ENCODE results near the gene GLTPD2. TPM values are rescaled to one million over a fixed set of nuclear protein-coding genes. Genes with fewer than 3 reads are reported as not detected.

GLTPD2 gene
- total RNA-seq, 5 donors from 2014 or later (not counting 1 experiment from before 2014, with no cell fraction given): not detected

DNA sequence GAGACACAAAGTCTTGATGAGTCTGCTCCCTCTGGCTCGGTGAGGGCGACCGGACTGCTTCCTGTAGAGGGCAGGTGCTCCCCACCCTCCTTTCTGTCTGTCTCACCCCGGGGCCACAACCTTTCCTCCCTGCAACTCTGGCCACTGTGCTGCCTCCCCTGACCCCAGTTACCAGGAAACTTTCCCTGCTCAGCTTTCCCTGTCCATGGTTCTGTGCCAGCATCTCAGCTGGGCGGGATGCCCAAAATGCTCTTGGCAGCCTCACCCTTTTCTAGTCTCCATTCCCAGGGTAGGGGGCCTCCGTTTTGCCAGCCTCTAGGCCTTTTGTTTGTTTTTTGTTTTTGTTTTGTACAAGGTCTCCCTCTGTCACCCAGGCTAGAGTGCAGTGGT lies 19.6 kb downstream of the GLTPD2 start:
- Mint-ChIP-seq H3K4me1 (peaks cover 0 to 22% (median 12%) of the 10 kb centered on the region in 3 donors), H3K9me3 (no peaks in the 10 kb centered on the region), H3K27ac (peak overlapping the region in 1 of 2 donors; percentile 6), H3K27me3 (no peaks in the 10 kb centered on the region), H3K4me3 (peak overlapping the region; percentile 70 to 79 (median 73)), H3K36me3 (peaks cover 15% of the 10 kb centered on the region)
- POLR2A ChIA-PET: no interaction called here
- DNase-seq: no peak
- Histone ChIP-seq H3K36me3 (ENCODE audit: control insufficient read depth in 2 of 2, extremely low read depth in 1 of 2, insufficient read depth in 1 of 2, low read length in 1 of 2) (peaks cover 0 to 13% of the 10 kb centered on the region in 2 donors), H3K27me3 (replicated peaks in 1 of 2; ENCODE audit: control insufficient read depth in 2 of 2, extremely low read depth in 1 of 2, insufficient read depth in 2 of 2, low read length in 1 of 2) (no peaks in the 10 kb centered on the region), H3K27ac (ENCODE audit: low read length) (no peak overlapping the region), H3K9me3 (no peaks in the 10 kb centered on the region), H3K4me1 (ENCODE audit: control insufficient read depth in 1 of 2, extremely low read depth in 1 of 2, insufficient read depth in 2 of 2, low read length in 2 of 2) (peaks cover 3 to 17% of the 10 kb centered on the region in 2 experiments), H3K4me3 (ENCODE audit: control insufficient read depth in 1 of 2, extremely low read depth in 1 of 2, low read length in 1 of 2) (no peak overlapping the region)
- 78% methylated on average over 4 of the region's 6 CpGs for WGBS (ENCODE audit: insufficient coverage)
- CTCF ChIA-PET: interaction anchor here in 1 of 2 donors (0.6 to 1.0 kb wide), 3 partner anchors 18 to 962 kb away, joined by 3 to 4 read pairs (median 4); partner anchors contain the start of genes ARRB2 and NCBP3
- ATAC-seq (replicated peaks in 1 of 4): no peak

DNA sequence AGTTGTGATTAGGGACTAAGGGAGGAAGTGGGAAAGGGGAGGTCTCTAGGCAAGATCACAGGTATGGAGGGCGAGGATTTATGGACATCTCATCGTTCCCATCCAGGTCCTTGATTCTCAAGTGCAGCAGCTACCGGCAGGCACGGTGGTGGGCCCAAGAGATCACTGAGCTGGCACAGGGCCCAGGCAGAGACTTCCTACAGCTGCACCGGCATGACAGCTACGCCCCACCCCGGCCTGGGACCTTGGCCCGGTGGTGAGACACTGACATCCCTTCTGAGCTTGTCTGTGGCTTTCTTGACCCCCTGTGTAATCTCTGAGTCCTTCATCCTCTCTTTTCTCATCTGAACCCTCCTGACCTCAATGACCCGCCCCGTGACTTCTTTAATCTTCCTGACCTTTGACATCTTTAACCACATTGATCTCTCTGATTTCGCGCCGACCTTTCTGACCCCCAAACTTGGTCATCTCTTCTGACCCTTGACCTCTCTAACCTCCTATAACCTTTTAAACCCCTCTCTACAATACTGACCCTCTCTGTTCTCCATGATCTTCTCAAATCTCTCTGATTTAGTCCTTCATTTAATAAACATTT lies 22.0 kb downstream of the GLTPD2 start:
- Histone ChIP-seq H3K27me3 (replicated peaks in 1 of 2; ENCODE audit: control insufficient read depth in 2 of 2, extremely low read depth in 1 of 2, insufficient read depth in 2 of 2, low read length in 1 of 2) (peaks cover 0 to 4% of the 10 kb centered on the region in 2 experiments), H3K9me3 (no peaks in the 10 kb centered on the region), H3K27ac (ENCODE audit: low read length) (no peak overlapping the region), H3K4me3 (ENCODE audit: control insufficient read depth in 1 of 2, extremely low read depth in 1 of 2, low read length in 1 of 2) (no peak overlapping the region), H3K36me3 (ENCODE audit: control insufficient read depth in 2 of 2, extremely low read depth in 1 of 2, insufficient read depth in 1 of 2, low read length in 1 of 2) (peaks cover 3 to 13% of the 10 kb centered on the region in 2 donors), H3K4me1 (ENCODE audit: control insufficient read depth in 1 of 2, extremely low read depth in 1 of 2, insufficient read depth in 2 of 2, low read length in 2 of 2) (peaks cover 3 to 17% of the 10 kb centered on the region in 2 experiments)
- POLR2A ChIA-PET: no interaction called here
- CTCF ChIA-PET: no interaction called here
- Mint-ChIP-seq H3K9me3 (no peaks in the 10 kb centered on the region), H3K27me3 (no peaks in the 10 kb centered on the region), H3K4me3 (no peak overlapping the region), H3K4me1 (peaks cover 0 to 20% (median 12%) of the 10 kb centered on the region in 3 donors), H3K27ac (no peak overlapping the region), H3K36me3 (peaks cover 23% of the 10 kb centered on the region)
- ATAC-seq (replicated peaks in 1 of 4) (no peak), DNase-seq (no peak)
- 66% methylated on average over 13 of the region's 13 CpGs for WGBS (ENCODE audit: insufficient coverage)

DNA sequence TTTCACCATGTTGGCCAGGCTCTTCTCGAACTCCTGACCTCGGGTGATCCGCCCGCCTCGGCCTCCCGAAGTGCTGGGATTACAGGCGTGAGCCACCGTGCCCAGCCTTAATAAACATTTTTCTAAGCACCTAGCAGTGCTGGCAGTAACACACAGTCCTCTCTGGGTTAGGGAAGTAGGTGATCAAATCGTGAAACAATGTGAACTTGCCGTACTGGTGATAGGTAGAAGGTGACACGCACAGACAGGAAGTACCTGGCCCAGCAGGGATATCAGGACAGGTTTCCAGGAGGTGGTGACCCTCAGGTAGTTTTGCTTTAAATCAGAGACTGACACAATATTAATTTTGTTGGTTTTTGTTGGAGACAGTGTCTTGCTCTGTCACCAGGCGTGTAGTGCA lies 22.7 kb downstream of the GLTPD2 start:
- Histone ChIP-seq H3K4me1 (ENCODE audit: control insufficient read depth in 1 of 2, extremely low read depth in 1 of 2, insufficient read depth in 2 of 2, low read length in 2 of 2) (peaks cover under 1 to 14% of the 10 kb centered on the region in 2 experiments), H3K4me3 (ENCODE audit: control insufficient read depth in 1 of 2, extremely low read depth in 1 of 2, low read length in 1 of 2) (no peak overlapping the region), H3K9me3 (no peaks in the 10 kb centered on the region), H3K27ac (ENCODE audit: low read length) (no peak overlapping the region), H3K27me3 (replicated peaks in 1 of 2; ENCODE audit: control insufficient read depth in 2 of 2, extremely low read depth in 1 of 2, insufficient read depth in 2 of 2, low read length in 1 of 2) (peaks cover 0 to 4% of the 10 kb centered on the region in 2 experiments), H3K36me3 (ENCODE audit: control insufficient read depth in 2 of 2, extremely low read depth in 1 of 2, insufficient read depth in 1 of 2, low read length in 1 of 2) (peaks cover 4 to 13% of the 10 kb centered on the region in 2 donors)
- peaks cover 0 to 15% (median 7%) of the 10 kb centered on the region in 3 donors for H3K4me1 Mint-ChIP-seq
- H3K4me3 Mint-ChIP-seq: no peak overlapping the region
- H3K36me3 Mint-ChIP-seq: peaks cover 23% of the 10 kb centered on the region
- H3K9me3 Mint-ChIP-seq: no peaks in the 10 kb centered on the region
- 95% methylated on average over 5 of the region's 12 CpGs for WGBS (ENCODE audit: insufficient coverage)
- H3K27me3 Mint-ChIP-seq: no peaks in the 10 kb centered on the region
- ChIA-PET POLR2A (no interaction called here), CTCF (no interaction called here)
- ATAC-seq (replicated peaks in 1 of 4): no peak
- no peak overlapping the region for H3K27ac Mint-ChIP-seq
- DNase-seq: no peak

DNA sequence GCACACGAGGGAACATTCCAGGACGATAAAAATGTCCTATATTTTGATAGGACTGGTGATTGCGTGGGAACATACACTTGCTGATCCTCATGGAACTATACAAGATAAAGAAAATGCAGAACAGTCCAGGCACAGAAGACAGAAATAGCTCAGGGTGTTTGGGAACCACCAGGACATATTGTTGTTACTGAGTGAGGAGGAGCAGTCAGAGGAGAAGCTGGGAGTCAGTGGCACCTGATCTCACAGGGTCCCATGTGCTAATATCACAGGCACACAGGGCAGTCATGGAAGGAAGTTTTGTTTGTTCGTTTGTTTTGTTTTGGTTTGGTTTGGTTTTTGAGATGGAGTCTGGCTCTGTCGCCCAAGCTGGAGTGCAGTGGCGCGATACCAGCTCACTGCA lies 23.9 kb downstream of the GLTPD2 start:
- Mint-ChIP-seq H3K9me3 (no peaks in the 10 kb centered on the region), H3K4me1 (peaks cover 0 to 12% (median 5%) of the 10 kb centered on the region in 3 donors)

DNA sequence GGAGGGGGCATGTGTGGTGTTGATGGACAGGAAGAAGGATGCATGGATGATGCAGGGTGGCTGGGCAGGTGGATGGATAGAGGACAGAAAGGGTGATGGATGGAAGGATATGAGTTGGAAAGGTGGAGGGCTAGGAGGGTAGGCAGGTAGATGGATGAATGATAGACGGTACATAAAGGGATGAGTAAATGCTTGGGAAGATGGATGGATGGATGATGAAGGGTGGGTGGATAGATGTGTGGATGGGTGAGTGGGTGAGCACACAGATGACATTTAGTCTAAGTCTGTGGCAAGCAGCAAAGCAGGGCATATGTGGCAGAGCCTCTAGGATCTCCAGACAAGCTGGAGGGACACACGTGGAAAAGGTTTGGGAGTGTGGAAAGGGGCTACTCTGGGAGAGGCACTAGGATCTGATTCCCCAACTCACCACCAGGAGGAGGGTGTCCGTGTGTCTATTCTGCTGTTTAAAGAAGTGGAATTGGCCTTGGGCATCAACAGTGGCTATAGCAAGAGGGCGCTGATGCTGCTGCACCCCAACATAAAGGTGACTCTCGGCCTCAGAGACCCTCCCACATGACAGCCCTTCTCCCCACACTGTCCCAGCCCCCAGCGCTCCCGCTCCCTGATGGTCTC lies 26.4 kb downstream of the GLTPD2 start:
- Mint-ChIP-seq H3K27me3 (no peaks in the 10 kb centered on the region), H3K4me3 (no peak overlapping the region), H3K27ac (no peak overlapping the region), H3K36me3 (peaks cover 22% of the 10 kb centered on the region), H3K9me3 (no peaks in the 10 kb centered on the region), H3K4me1 (no peaks in the 10 kb centered on the region)
- H3K36me3 ChIP-seq (ENCODE audit: control insufficient read depth in 2 of 2, extremely low read depth in 1 of 2, insufficient read depth in 1 of 2, low read length in 1 of 2): peaks cover 7 to 9% of the 10 kb centered on the region in 2 donors
- ChIA-PET CTCF (no interaction called here), POLR2A (no interaction called here)
- ATAC-seq (replicated peaks in 1 of 4) (no peak), DNase-seq (no peak)
- no peak overlapping the region for H3K4me3 ChIP-seq (ENCODE audit: control insufficient read depth in 1 of 2, extremely low read depth in 1 of 2, low read length in 1 of 2)
- peaks cover 0 to 4% of the 10 kb centered on the region in 2 experiments for H3K27me3 ChIP-seq (replicated peaks in 1 of 2; ENCODE audit: control insufficient read depth in 2 of 2, extremely low read depth in 1 of 2, insufficient read depth in 2 of 2, low read length in 1 of 2)
- WGBS (ENCODE audit: insufficient coverage): 91% methylated on average over 5 of the region's 7 CpGs
- H3K27ac ChIP-seq (ENCODE audit: low read length): no peak overlapping the region
- H3K4me1 ChIP-seq (ENCODE audit: control insufficient read depth in 1 of 2, extremely low read depth in 1 of 2, insufficient read depth in 2 of 2, low read length in 2 of 2): no peaks in the 10 kb centered on the region
- H3K9me3 ChIP-seq: no peaks in the 10 kb centered on the region

More for the DNA sequence above, 23.9 kb downstream of the GLTPD2 start:
- ATAC-seq (replicated peaks in 1 of 4) (no peak), DNase-seq (no peak)
- H3K4me3 Mint-ChIP-seq: no peak overlapping the region
- Histone ChIP-seq H3K27me3 (replicated peaks in 1 of 2; ENCODE audit: control insufficient read depth in 2 of 2, extremely low read depth in 1 of 2, insufficient read depth in 2 of 2, low read length in 1 of 2) (peaks cover 0 to 4% of the 10 kb centered on the region in 2 experiments), H3K4me3 (ENCODE audit: control insufficient read depth in 1 of 2, extremely low read depth in 1 of 2, low read length in 1 of 2) (no peak overlapping the region), H3K4me1 (ENCODE audit: control insufficient read depth in 1 of 2, extremely low read depth in 1 of 2, insufficient read depth in 2 of 2, low read length in 2 of 2) (peaks cover 0 to 8% of the 10 kb centered on the region in 2 experiments), H3K27ac (ENCODE audit: low read length) (no peak overlapping the region), H3K36me3 (ENCODE audit: control insufficient read depth in 2 of 2, extremely low read depth in 1 of 2, insufficient read depth in 1 of 2, low read length in 1 of 2) (peaks cover 9 to 13% of the 10 kb centered on the region in 2 donors), H3K9me3 (no peaks in the 10 kb centered on the region)
- ChIA-PET CTCF (interaction anchor here in 1 of 2 donors (0.7 kb wide), 1 partner anchor 1117 kb away, joined by 5 read pairs; no protein-coding TSS in a partner anchor), POLR2A (no interaction called here)
- 100% methylated on average over 5 of the region's 7 CpGs for WGBS (ENCODE audit: insufficient coverage)
- peaks cover 26% of the 10 kb centered on the region for H3K36me3 Mint-ChIP-seq
- H3K27ac Mint-ChIP-seq: no peak overlapping the region
- H3K27me3 Mint-ChIP-seq: no peaks in the 10 kb centered on the region

DNA sequence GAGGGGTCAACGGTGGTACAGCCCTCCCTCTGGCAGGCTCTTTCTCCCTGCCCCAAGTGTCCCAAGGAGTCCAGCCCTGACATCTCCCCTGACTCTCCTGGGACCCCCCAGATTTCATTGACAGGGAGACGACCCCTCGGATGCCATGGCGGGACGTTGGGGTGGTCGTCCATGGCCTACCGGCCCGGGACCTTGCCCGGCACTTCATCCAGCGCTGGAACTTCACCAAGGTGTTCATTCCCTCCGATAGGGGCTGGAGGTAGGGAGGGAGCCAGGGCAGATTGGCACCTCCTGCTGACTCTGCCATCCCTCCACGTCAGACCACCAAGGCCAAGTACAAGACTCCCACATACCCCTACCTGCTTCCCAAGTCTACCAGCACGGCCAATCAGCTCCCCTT lies 28.1 kb downstream of the GLTPD2 start:
- Mint-ChIP-seq H3K9me3 (no peaks in the 10 kb centered on the region), H3K4me3 (no peak overlapping the region), H3K36me3 (peaks cover 19% of the 10 kb centered on the region), H3K27me3 (no peaks in the 10 kb centered on the region), H3K27ac (no peak overlapping the region), H3K4me1 (no peaks in the 10 kb centered on the region)
- POLR2A ChIA-PET: no interaction called here
- H3K27me3 ChIP-seq (replicated peaks in 1 of 2; ENCODE audit: control insufficient read depth in 2 of 2, extremely low read depth in 1 of 2, insufficient read depth in 2 of 2, low read length in 1 of 2): peaks cover 0 to 4% of the 10 kb centered on the region in 2 experiments
- CTCF ChIA-PET: no interaction called here
- H3K36me3 ChIP-seq (ENCODE audit: control insufficient read depth in 2 of 2, extremely low read depth in 1 of 2, insufficient read depth in 1 of 2, low read length in 1 of 2): peaks cover 0 to 9% of the 10 kb centered on the region in 2 donors
- DNase-seq (no peak), ATAC-seq (replicated peaks in 1 of 4) (no peak)
- no peak overlapping the region for H3K27ac ChIP-seq (ENCODE audit: low read length)
- no peaks in the 10 kb centered on the region for H3K9me3 ChIP-seq
- H3K4me1 ChIP-seq (ENCODE audit: control insufficient read depth in 1 of 2, extremely low read depth in 1 of 2, insufficient read depth in 2 of 2, low read length in 2 of 2): no peaks in the 10 kb centered on the region
- 65% methylated on average over 2 of the region's 13 CpGs for WGBS (ENCODE audit: insufficient coverage)
- no peak overlapping the region for H3K4me3 ChIP-seq (ENCODE audit: control insufficient read depth in 1 of 2, extremely low read depth in 1 of 2, low read length in 1 of 2)

Data from T-cell (primary cell).